HL-60/S4 (cell line): ENCODE data around the gene IL19.
"Not testable (repeated sequence)": the region's sequence is repeated elsewhere in the genome, so short reads cannot be mapped to it uniquely, and the experiment has no call there.

Experiments
- in situ Hi-C: fragments of 300-500 bp; cut with MboI; formaldehyde crosslinking; loops from 2 replicates; pipeline ENCODE4 v1.14.3; 2022; ENCODE audit warnings: low sequenced_read_pairs

IL19 gene

GRCh38 chr1:206853696-206854095 lies 83.1 kb downstream of the IL19 start:
- in situ Hi-C loops, result not testable (repeated sequence)

DNA sequence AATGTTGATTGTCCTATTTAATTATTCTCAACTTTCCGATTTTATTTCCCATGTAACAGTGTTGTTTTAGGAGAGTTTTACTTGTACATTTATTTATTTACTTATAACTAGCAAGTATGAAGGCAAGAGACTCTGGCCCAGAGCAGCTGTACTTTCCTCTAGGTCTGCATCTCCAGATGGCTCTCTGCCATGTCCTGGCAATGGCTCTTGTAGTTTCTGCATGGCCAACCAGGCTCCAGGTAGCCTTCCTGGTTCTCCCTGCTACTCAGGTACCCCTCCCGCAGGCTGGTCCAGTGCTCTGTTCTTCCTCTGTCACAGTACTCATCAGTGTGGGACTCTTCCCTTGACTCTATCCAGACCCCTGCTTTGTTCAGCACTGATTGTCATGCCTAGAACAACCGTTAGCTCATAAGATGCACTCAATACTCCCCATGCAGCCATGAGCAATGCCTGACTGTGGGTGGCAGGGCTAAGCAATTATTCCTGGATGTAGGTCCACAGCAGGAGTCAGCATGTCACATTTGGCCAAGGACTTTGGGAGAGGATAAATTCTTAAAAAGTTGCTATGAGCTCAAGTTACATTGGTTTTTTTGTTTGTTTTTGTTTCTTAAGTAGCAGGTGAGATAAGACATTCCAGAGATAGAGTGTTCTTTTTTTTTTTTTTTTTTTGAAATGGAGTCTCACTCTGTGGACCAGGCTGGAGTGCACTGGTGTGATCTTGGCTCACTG lies 84.0 kb downstream of the IL19 start:
- in situ Hi-C loops, result no loop called here

DNA sequence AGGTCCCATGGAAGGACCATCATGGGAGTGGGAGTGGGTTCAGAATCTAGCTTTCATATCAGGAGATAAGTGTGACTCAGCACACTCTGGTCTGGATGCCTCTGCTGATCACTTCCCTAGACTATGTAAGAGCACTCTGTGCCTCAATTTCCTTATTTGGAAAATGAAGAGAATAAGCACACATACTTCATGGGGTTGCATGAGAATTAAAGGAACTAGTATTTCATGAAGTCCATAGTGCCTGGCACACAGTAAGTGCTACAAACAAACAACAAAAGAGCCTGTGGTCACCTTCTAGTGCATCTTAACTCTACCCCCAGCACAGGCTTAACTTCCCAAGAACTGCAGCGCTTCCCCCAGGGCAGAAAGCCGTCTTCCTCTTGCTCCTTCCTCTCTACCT lies 85.3 kb downstream of the IL19 start:
- in situ Hi-C loops, result no loop called here

DNA sequence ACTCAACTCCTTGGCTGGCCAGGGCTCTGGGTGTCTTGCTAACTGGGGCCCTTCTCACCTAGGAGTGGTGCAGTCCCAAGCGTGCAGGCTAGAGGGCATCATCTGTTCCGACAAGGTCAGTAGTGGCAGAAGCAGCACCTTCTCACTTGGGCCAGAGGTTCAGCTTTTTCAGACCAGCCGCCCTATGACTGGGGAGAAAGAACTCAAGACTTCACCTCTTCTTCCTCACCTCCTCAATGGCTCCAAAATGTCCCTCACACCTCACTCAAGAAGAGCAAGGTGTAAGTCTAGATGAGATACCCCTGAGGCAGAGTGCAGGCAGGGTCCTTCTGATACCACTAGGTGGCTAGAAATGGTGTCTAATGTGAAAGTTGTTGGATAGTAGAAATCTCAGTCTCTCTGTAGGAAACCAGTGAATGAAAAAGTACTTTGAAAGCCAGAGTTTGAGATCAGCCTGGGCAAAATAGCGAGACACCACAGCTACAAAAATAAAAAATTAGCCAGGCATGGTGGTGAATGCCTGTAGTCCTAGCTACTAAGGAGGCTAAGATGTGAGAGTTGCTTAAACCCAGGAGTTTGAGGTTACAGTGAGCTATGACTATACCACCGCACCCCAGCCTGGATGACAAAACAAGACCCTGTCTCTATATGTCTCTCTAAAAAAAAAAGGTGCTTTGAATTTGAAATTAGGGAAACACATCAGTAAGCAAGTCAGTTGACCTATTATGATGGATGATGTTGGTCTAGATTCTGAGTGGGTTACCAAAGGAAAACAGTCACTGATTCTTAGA lies 86.3 kb downstream of the IL19 start:
- in situ Hi-C loops, result no loop called here

DNA sequence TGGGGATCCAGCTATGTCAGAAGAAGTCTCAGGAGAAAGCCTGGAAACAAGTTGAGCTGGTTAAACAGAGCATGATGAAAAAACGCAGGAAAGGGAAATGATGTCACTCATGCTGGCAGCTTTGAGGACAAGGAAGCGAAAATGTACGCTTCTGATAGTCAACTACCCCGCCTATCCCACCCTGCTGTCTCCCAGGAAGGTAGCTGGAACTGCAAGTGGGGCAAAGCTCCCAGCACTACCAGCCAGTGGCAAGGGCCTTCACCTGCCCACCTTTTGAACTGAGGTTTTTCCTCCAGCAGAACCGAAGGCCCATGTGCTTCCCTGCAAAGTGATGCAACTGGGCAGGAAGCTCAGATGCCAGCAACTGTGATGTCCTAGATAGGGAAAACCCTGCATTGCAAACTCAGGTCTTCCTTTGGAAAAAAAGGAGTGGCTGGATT lies 88.5 kb downstream of the IL19 start:
- in situ Hi-C loops, result no loop called here

DNA sequence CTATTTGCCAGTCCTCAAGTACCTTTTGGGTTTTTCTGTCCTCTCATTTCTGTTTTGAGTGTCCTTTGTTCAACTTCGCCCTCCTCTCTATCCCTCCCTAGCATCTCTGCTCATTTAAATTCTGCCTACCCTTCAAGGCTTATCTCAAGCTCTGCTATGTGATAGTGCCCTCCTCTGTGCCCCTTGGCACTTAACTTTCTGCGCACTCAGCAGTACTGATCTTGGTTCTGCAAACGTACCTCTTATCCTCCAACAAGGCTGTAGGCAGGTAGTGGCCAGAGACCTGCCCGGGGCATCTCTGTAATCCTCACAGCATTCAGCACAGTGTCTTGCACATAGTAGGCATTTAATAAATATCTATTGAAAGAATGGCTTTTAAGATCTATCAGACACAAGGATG lies 89.6 kb downstream of the IL19 start:
- in situ Hi-C loops, result no loop called here

DNA sequence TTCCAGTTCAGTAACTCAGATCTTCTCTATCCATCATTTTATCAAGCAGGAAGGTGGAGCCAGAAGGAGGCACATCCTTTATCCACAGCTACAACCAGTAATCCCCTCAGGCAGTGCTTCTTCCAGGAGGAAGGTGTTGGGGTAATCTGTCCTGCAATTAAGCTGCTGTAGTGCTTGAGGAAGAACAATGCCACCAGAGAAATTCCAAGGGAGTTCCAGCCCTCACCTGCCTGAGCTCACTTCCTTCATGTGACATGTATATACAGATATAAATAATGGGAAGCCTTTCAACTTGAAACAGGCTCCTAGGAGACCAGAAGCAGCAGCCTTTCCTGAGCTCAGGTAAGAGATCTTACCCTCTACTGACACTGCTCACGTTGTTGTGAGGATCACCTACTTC lies 92.7 kb downstream of the IL19 start:
- in situ Hi-C loops, result no loop called here

GRCh38 chr1:206864939-206865671 lies 94.5 kb downstream of the IL19 start, which contains the start of gene IL20:
Gene IL20, plus strand, starts transcription at chr1:206865623. Its CDS starts 230 bp downstream, at chr1:206865853.
- in situ Hi-C loops, result no loop called here

GRCh38 chr1:206866062-206866461 lies 95.5 kb downstream of the IL19 start:
- in situ Hi-C loops, result no loop called here

DNA sequence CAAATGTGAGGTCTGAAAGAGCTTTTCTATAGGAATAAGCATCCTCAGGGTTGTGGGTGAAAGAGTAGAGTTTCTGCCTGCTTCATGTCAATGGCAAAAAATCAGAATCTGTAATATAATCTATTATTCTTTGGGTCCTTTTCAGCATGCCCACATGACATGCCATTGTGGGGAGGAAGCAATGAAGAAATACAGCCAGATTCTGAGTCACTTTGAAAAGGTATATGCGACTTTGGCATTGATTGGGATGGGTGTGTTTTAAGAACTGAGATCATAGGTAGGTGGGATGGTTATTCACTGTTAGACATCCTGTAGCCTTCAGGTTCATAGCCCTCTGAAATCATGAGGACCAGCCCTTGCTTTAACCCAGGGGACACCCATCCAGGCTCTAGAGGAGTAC lies 96.7 kb downstream of the IL19 start:
- in situ Hi-C loops, result no loop called here

GRCh38 chr1:206867716-206868115 lies 97.1 kb downstream of the IL19 start:
- in situ Hi-C loops, result no loop called here

DNA sequence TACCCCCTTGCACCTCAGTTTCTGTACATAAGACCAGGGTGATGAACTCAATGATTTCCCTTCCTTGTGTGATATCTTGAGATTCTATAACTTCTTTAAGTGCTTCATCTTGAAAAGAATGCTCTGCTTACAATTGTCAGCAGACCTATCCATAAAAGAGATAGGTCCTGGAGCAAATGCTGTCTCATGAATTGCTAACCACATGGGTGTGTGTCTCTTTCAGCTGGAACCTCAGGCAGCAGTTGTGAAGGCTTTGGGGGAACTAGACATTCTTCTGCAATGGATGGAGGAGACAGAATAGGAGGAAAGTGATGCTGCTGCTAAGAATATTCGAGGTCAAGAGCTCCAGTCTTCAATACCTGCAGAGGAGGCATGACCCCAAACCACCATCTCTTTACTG lies 97.7 kb downstream of the IL19 start:
- in situ Hi-C loops, result no loop called here

GRCh38 chr1:206872139-206872538 lies 101.6 kb downstream of the IL19 start:
- in situ Hi-C loops, result no loop called here

DNA sequence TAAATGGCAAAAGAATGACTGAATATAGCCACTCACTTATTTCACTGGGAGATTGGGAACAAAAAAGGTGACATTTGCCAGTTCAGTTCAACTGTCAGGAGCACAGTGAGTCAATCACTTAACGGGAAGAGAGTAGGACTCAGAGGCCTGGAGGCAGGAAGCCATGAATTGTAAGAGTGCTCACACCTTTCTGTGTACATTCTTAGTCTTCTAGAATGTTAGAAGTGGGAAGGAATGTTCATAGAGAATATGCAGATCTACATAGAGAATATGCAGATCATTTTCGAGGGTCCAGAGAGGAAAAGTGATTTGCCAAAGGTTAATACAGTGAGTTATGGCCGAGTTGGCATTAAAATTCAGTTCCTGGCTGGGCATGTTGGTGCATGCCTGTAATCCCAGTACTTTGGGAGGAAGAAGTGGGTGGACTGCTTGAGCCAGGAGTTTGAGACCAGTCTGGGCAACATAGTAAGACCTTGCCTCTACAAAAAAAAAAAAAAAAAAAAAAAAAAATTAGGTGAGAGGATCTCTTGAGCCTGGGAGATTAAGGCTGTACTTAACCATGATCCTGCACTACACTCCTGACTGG lies 103.1 kb downstream of the IL19 start:
- in situ Hi-C loops, result no loop called here

DNA sequence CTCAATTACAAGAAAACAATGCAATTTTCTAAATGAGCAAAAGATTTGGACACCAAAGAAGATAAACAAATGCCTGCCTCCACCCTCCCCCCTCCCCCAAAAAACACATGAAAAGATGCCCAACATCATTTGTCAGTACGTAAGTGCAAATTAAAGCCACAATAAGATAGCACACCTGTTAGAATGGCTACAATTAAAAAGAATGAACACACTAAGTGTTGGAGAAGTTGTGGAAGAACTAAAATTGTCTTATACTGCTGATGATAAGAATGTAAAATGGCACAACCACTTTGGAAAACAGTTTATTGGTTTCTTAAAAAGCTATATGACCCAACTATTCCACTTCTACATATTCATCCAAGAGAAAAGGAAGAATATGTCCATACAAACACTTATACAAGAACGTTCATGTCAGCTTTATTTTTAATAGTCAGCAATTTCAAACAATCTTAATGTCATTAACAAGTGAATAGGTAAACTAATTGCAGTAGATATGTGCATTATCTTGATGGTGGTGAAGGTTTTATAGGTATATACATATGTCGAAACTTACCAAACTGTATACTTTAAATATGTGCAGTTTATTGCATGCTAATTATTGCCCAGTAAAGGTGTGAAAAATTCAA lies 105.3 kb downstream of the IL19 start:
- in situ Hi-C loops, result no loop called here

GRCh38 chr1:206878456-206878855 lies 107.9 kb downstream of the IL19 start:
- in situ Hi-C loops, result no loop called here

GRCh38 chr1:206880314-206880713 lies 109.7 kb downstream of the IL19 start:
- in situ Hi-C loops, result no loop called here

GRCh38 chr1:206882555-206882954 lies 112.0 kb downstream of the IL19 start:
- in situ Hi-C loops, result no loop called here

DNA sequence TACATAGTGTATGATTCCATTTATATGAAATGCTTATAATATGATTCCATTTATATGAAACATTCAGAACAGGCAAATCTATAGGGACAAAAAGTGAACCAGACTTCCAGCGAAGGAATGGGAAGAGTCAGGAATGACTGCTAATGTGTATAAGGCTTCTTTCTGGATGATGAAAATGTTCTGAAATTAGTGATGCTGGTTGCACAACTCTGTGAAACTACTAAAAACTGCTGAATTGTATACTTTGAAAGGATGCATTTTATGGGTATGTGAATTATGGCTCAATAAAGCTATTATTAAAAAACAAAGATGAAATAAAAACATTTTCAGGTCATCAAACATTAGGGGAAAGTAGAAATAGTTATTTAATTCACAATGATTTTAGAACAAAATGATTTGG lies 112.6 kb downstream of the IL19 start:
- in situ Hi-C loops, result no loop called here

DNA sequence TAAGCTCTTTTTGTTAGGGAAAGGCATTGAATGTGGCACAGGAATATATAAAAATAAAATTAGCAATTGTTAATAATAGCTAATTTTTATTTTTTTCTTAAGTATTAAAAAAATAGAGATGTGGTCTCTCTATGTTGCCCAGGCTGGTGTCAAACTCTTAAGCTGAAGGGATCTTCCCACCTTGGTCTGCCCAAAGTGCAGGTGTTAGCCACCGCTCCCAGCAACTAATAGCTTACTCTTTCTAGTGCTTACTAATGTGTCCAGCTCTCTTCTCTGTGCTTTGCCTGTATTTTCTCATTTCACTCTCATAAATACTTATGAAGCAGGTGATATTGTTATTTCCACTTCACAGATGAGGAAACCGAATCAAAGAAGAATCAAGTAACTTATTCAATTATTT lies 113.3 kb downstream of the IL19 start:
- in situ Hi-C loops, result no loop called here
